H9 (cell line): Measurements from ENCODE around the gene NEXN. TPM values are rescaled to one million over a fixed set of nuclear protein-coding genes. Genes with fewer than 3 reads are reported as not detected.

Experiments
- DNase-seq: peaks from one replicate; pipeline ENCODE4 v3.0.0-alpha.2; 2017
- H2AFZ ChIP-seq: one replicate; pipeline ENCODE4 v1.6.1; 2013; ENCODE audit warnings: mild to moderate bottlenecking, low read length, control low read depth, moderate library complexity
- H2AK5ac ChIP-seq: 2 replicates; pipeline ENCODE4 v1.6.1; 2013; ENCODE audit warnings: low read length, control low read depth, mixed read lengths; ENCODE audit not compliant: insufficient read length
- H2BK120ac ChIP-seq: one replicate; pipeline ENCODE4 v1.6.1; 2013; ENCODE audit warnings: low read depth, mild to moderate bottlenecking, low read length, control low read depth, inconsistent platforms; ENCODE audit not compliant: poor library complexity, severe bottlenecking
- H2BK12ac ChIP-seq: 2 replicates; pipeline ENCODE4 v1.6.1; 2013; ENCODE audit warnings: low read length, control low read depth, mixed read lengths, low read depth; ENCODE audit not compliant: insufficient read length
- H2BK15ac ChIP-seq: 2 replicates; pipeline ENCODE4 v1.6.1; 2013; ENCODE audit warnings: low read depth, low read length, control low read depth
- H2BK20ac ChIP-seq: one replicate; pipeline ENCODE4 v1.6.1; 2013; ENCODE audit warnings: low read depth, mild to moderate bottlenecking, low read length, control low read depth, inconsistent platforms; ENCODE audit not compliant: poor library complexity, severe bottlenecking
- H2BK5ac ChIP-seq: 2 replicates; pipeline ENCODE4 v1.6.1; 2013; ENCODE audit warnings: low read length, control low read depth, mixed read lengths; ENCODE audit not compliant: insufficient read length
- H3K14ac ChIP-seq: 2 replicates; pipeline ENCODE4 v1.6.1; 2013; ENCODE audit warnings: low read length, control low read depth; ENCODE audit not compliant: insufficient read depth
- H3K18ac ChIP-seq: 2 replicates; pipeline ENCODE4 v1.6.1; 2013; ENCODE audit warnings: low read depth, mild to moderate bottlenecking, mixed read lengths, low read length, control low read depth; ENCODE audit not compliant: insufficient read length
- H3K23ac ChIP-seq: 2 replicates; pipeline ENCODE4 v1.6.1; 2013; ENCODE audit warnings: low read length, control low read depth, mixed read lengths, low read depth; ENCODE audit not compliant: insufficient read length
- H3K23me2 ChIP-seq: 2 replicates; pipeline ENCODE4 v1.6.1; 2013; ENCODE audit warnings: low read depth, mild to moderate bottlenecking, mixed read lengths, low read length, control low read depth; ENCODE audit not compliant: insufficient read length, poor library complexity, severe bottlenecking
- H3K27ac ChIP-seq: 2 replicates; pipeline ENCODE4 v1.5.1; 2013; ENCODE audit warnings: low read length, control low read depth, mixed read lengths, low read depth; ENCODE audit not compliant: insufficient read length
- H3K27me3 ChIP-seq: 2 replicates; pipeline ENCODE4 v1.6.1; 2013; ENCODE audit warnings: low read length, control low read depth, inconsistent platforms; ENCODE audit not compliant: insufficient read depth
- H3K4ac ChIP-seq: 2 replicates; pipeline ENCODE4 v1.6.1; 2013; ENCODE audit warnings: low read depth, mild to moderate bottlenecking, control low read depth, inconsistent platforms, low read length, moderate library complexity
- H3K4me1 ChIP-seq: 2 replicates; pipeline ENCODE4 v1.6.1; 2013; ENCODE audit warnings: low read length, control low read depth, inconsistent platforms; ENCODE audit not compliant: insufficient read depth
- H3K4me2 ChIP-seq: 2 replicates; pipeline ENCODE4 v1.6.1; 2013; ENCODE audit warnings: low read length, control low read depth, mixed read lengths; ENCODE audit not compliant: insufficient read length, insufficient read depth
- H3K56ac ChIP-seq: 2 replicates; pipeline ENCODE4 v1.6.1; 2013; ENCODE audit warnings: low read depth, mild to moderate bottlenecking, mixed read lengths, low read length, control low read depth; ENCODE audit not compliant: insufficient read length
- H3K79me1 ChIP-seq: 2 replicates; pipeline ENCODE4 v1.6.1; 2013; ENCODE audit warnings: low read depth, mild to moderate bottlenecking, moderate library complexity, low read length, control low read depth, inconsistent platforms; ENCODE audit not compliant: insufficient read depth, poor library complexity, severe bottlenecking
- H3K79me2 ChIP-seq: 2 replicates; pipeline ENCODE4 v1.6.1; 2013; ENCODE audit warnings: low read length, control low read depth, inconsistent platforms; ENCODE audit not compliant: insufficient read depth
- H3K9ac ChIP-seq: 2 replicates; pipeline ENCODE4 v1.6.1; 2013; ENCODE audit warnings: low read length, control low read depth, mixed read lengths; ENCODE audit not compliant: insufficient read length; ENCODE audit errors: extremely low read depth
- H3K9me3 ChIP-seq: one replicate; pipeline ENCODE4 v1.6.1; 2013; ENCODE audit warnings: low read depth, low read length, inconsistent platforms; ENCODE audit not compliant: control insufficient read depth
- H3T11ph ChIP-seq: one replicate; pipeline ENCODE4 v1.6.1; 2013; ENCODE audit warnings: mild to moderate bottlenecking, low read length, control low read depth, inconsistent platforms
- H4K20me1 ChIP-seq: one replicate; pipeline ENCODE4 v1.6.1; 2013; ENCODE audit not compliant: control insufficient read depth, insufficient read length, insufficient read depth
- H4K5ac ChIP-seq: 2 replicates; pipeline ENCODE4 v1.6.1; 2013; ENCODE audit warnings: low read depth, mild to moderate bottlenecking, mixed read lengths, low read length, control low read depth; ENCODE audit not compliant: insufficient read length
- H4K8ac ChIP-seq: replicated peaks from 2 replicates; pipeline ENCODE4 v1.6.1; 2013; ENCODE audit warnings: low read length, control low read depth, mixed read lengths, low read depth; ENCODE audit not compliant: insufficient read length
- H4K91ac ChIP-seq: 2 replicates; pipeline ENCODE4 v1.6.1; 2013; ENCODE audit warnings: low read depth, mild to moderate bottlenecking, moderate library complexity, mixed read lengths, low read length, control low read depth; ENCODE audit not compliant: insufficient read length
- H3K27ac Mint-ChIP-seq, 3 experiments: 2 replicates in 2 of 3; 3 replicates in 1 of 3; pipeline ENCODE4 v1.8.0; 2020 to 2021; ENCODE audit warnings: mixed read lengths in 3 of 3, mild to moderate bottlenecking in 1 of 3, moderate library complexity in 1 of 3
- H3K27me3 Mint-ChIP-seq: 2 replicates; pipeline ENCODE4 v1.8.0; 2021; ENCODE audit warnings: low read depth, mild to moderate bottlenecking, moderate library complexity, mixed read lengths
- H3K36me3 Mint-ChIP-seq, 3 experiments: 2 replicates in 2 of 3; 3 replicates in 1 of 3; pipeline ENCODE4 v1.8.0; 2020 to 2021; ENCODE audit warnings: low read depth in 3 of 3, mixed read lengths in 3 of 3; ENCODE audit not compliant: insufficient read depth in 1 of 3
- H3K4me1 Mint-ChIP-seq, 2 experiments: 2 replicates each; pipeline ENCODE4 v1.8.0; 2020; ENCODE audit warnings: mixed read lengths in 2 of 2
- H3K4me3 Mint-ChIP-seq, 2 experiments: 2 replicates in 1 of 2; 3 replicates in 1 of 2; pipeline ENCODE4 v1.8.0; 2020 to 2021; ENCODE audit warnings: mild to moderate bottlenecking in 2 of 2, mixed read lengths in 2 of 2, moderate library complexity in 1 of 2
- H3K9me3 Mint-ChIP-seq, 2 experiments: 2 replicates in 1 of 2; 3 replicates in 1 of 2; pipeline ENCODE4 v1.8.0; 2020; ENCODE audit warnings: mild to moderate bottlenecking in 2 of 2, mixed read lengths in 2 of 2, moderate library complexity in 1 of 2
- WGBS: extraction: QIAGEN DNeasy Blood & Tissue Kit; methylation state at CpG from one replicate; pipeline ENCODE4 v1.1.7; 2013; ENCODE audit warnings: missing lambda C conversion rate, low lambda C conversion rate, mixed read lengths; ENCODE audit not compliant: insufficient read length; ENCODE audit errors: extremely low coverage; 5-methylcytosine and 5-hydroxymethylcytosine counted together
- total RNA-seq: library from RNA; stranded (reverse); gene quantifications from 2 replicates; pipeline ENCODE4 v1.2.1, GENCODE V29; 2021
- TF ChIP-seq, protein P1 (sequence below): fragments of 200-600 bp; sonication (generic); conservative IDR thresholded peaks from 3 replicates; pipeline ENCODE4 v1.8.0; 2021; ENCODE audit warnings: antibody characterized with exemption, mild to moderate bottlenecking

Gene NEXN
- total RNA-seq, 1 experiment from 2014 or later = 3.2 TPM

DNA sequence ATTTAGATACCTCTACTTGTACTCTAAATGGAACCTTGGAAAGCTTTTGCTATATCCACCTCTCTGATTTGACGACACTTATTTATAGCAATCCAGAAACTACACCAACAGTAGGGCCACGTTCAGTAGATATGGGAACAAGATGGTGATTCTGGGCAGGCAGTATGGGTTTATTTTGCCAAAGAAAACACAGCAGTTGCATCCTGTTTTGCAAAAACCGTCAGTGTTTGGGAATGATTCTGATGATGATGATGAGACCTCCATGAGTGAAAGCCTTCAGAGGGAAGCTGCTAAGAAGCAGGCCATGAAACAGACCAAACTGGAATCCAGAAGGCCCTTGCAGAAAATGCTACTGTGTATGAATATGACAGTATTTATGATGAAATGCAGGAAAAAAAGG is 41.5 kb upstream of the NEXN start:
- Histone ChIP-seq H3K18ac (no peak overlapping the region), H4K20me1 (no peaks in the 10 kb centered on the region), H3K23ac (no peak overlapping the region), H4K5ac (no peak overlapping the region), H3K79me2 (no peaks in the 10 kb centered on the region), H3K56ac (no peak overlapping the region), H4K91ac (no peak overlapping the region), H3K27ac (no peak overlapping the region), H3K9me3 (no peaks in the 10 kb centered on the region), H2BK12ac (no peak overlapping the region), H2BK15ac (no peak overlapping the region), H2BK120ac (no peak overlapping the region), H2BK5ac (no peak overlapping the region), H3K79me1 (no peaks in the 10 kb centered on the region), H2AFZ (no peak overlapping the region), H3K14ac (no peak overlapping the region), H3T11ph (no peak overlapping the region), H3K23me2 (no peaks in the 10 kb centered on the region), H3K27me3 (no peaks in the 10 kb centered on the region), H3K9ac (no peak overlapping the region), H3K4me1 (no peaks in the 10 kb centered on the region; the same call in 1 of the 2 replicates), H2AK5ac (no peak overlapping the region), H3K4me2 (no peak overlapping the region), H2BK20ac (no peak overlapping the region), H4K8ac (no peak overlapping the region), H3K4ac (no peak overlapping the region)
- H3K4me1 Mint-ChIP-seq = no peaks in the 10 kb centered on the region
- no peaks in the 10 kb centered on the region for H3K36me3 Mint-ChIP-seq
- WGBS = no CpG with 5 or more reads among the region's 3 CpGs
- no peak for DNase-seq
- no peaks in the 10 kb centered on the region for H3K27me3 Mint-ChIP-seq
- no peak overlapping the region for H3K27ac Mint-ChIP-seq
- TF ChIP-seq, protein P1, sequence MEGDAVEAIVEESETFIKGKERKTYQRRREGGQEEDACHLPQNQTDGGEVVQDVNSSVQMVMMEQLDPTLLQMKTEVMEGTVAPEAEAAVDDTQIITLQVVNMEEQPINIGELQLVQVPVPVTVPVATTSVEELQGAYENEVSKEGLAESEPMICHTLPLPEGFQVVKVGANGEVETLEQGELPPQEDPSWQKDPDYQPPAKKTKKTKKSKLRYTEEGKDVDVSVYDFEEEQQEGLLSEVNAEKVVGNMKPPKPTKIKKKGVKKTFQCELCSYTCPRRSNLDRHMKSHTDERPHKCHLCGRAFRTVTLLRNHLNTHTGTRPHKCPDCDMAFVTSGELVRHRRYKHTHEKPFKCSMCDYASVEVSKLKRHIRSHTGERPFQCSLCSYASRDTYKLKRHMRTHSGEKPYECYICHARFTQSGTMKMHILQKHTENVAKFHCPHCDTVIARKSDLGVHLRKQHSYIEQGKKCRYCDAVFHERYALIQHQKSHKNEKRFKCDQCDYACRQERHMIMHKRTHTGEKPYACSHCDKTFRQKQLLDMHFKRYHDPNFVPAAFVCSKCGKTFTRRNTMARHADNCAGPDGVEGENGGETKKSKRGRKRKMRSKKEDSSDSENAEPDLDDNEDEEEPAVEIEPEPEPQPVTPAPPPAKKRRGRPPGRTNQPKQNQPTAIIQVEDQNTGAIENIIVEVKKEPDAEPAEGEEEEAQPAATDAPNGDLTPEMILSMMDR = no peak
- H3K9me3 Mint-ChIP-seq = no peaks in the 10 kb centered on the region
- no peak overlapping the region for H3K4me3 Mint-ChIP-seq
